OCI-M1 (cell line): ENCODE results near the gene MAP3K9.
"Not testable (repeated sequence)": the region's sequence is repeated elsewhere in the genome, so short reads cannot be mapped to it uniquely, and the experiment has no call there.

ENCODE experiments used
- DNase-seq: peaks from one replicate; lab custom pipeline; 2025; lab: John Stamatoyannopoulos, UW

Gene MAP3K9

GRCh38 chr14:70809225-70810219, at the start of gene MAP3K9:
Gene MAP3K9 (minus strand): TSS chr14:70809513. CDS start chr14:70809171, 342 bp downstream.
- no peak for DNase-seq

- DNase-seq = no peak
These were observed 49.3 kb upstream of the MAP3K9 start for GRCh38 chr14:70858641-70859040.

- no peak for DNase-seq
These were observed 48.2 kb upstream of the MAP3K9 start for GRCh38 chr14:70857496-70857890.

GRCh38 chr14:70856851-70857495, 47.7 kb upstream of the MAP3K9 start:
- no peak for DNase-seq

- DNase-seq = no peak
These were observed 46.2 kb upstream of the MAP3K9 start for GRCh38 chr14:70855486-70855885.

- not testable (repeated sequence) for DNase-seq
These were observed 44.3 kb upstream of the MAP3K9 start for GRCh38 chr14:70853658-70854057.

GRCh38 chr14:70847406-70848090, 38.2 kb upstream of the MAP3K9 start:
- no peak for DNase-seq

- DNase-seq = no peak
These were observed 36.3 kb upstream of the MAP3K9 start for GRCh38 chr14:70845601-70846000.

- no peak for DNase-seq
These were observed 33.6 kb upstream of the MAP3K9 start for GRCh38 chr14:70842851-70843462.

GRCh38 chr14:70838076-70838475, 28.8 kb upstream of the MAP3K9 start:
- no peak for DNase-seq

GRCh38 chr14:70836946-70837345, 27.6 kb upstream of the MAP3K9 start:
- DNase-seq = no peak

- DNase-seq = no peak
These were observed 24.6 kb upstream of the MAP3K9 start for GRCh38 chr14:70833884-70834283.

- DNase-seq = no peak
These were observed 23.4 kb upstream of the MAP3K9 start for GRCh38 chr14:70832561-70833305.

GRCh38 chr14:70830998-70831781, 21.9 kb upstream of the MAP3K9 start:
- DNase-seq = no peak

GRCh38 chr14:70828188-70828587, 18.9 kb upstream of the MAP3K9 start:
- no peak for DNase-seq

- no peak for DNase-seq
These were observed 18.4 kb upstream of the MAP3K9 start for GRCh38 chr14:70827752-70828151.

GRCh38 chr14:70827347-70827746, 18.0 kb upstream of the MAP3K9 start:
- peak; percentile 14 for DNase-seq

- DNase-seq = no peak
These were observed 14.0 kb upstream of the MAP3K9 start for GRCh38 chr14:70823281-70823680.

GRCh38 chr14:70822530-70823185, 13.3 kb upstream of the MAP3K9 start:
- DNase-seq = no peak
